ENCODE results near the gene ABHD18. TPM values are rescaled to one million over a fixed set of nuclear protein-coding genes. Genes with fewer than 3 reads are reported as not detected.

Gene ABHD18
- total RNA-seq, 2 donors from 2014 or later: 24.5 to 24.6 TPM

GRCh38 chr4:128076464-128076863 lies 111.3 kb downstream of the ABHD18 start:
- H3K27ac Mint-ChIP-seq: no peak overlapping the region
- no peaks in the 10 kb centered on the region for H3K4me1 Mint-ChIP-seq
- H3K9me3 Mint-ChIP-seq: no peaks in the 10 kb centered on the region
- no peak overlapping the region for H3K4me3 Mint-ChIP-seq
- no peak for ATAC-seq (replicated peaks)
- no peaks in the 10 kb centered on the region for H3K27me3 Mint-ChIP-seq
- peaks cover 62% of the 10 kb centered on the region for H3K36me3 Mint-ChIP-seq (ENCODE audit: low read depth)

Other genes starting within 250 kb of the ABHD18 start
- gene SLC25A31, start 235.0 kb upstream of the ABHD18 start, total RNA-seq: not detected
- gene HSPA4L, start 183.1 kb upstream of the ABHD18 start, total RNA-seq: 1 to 10 TPM; 2.4 to 3.1 TPM
- gene PLK4, start 84.5 kb upstream of the ABHD18 start, total RNA-seq: 10 to 100 TPM; 47.3 to 51.3 TPM
- 10 to 100 TPM; 19.4 to 22.9 TPM for gene MFSD8, start 233 bp upstream of the ABHD18 start, total RNA-seq
- 10 to 100 TPM; 17.5 to 18.5 TPM for gene LARP1B, start 95.9 kb downstream of the ABHD18 start, total RNA-seq

Data from activated T-helper 17 cell treated with anti-CD3 and anti-CD28 coated beads, Interleukin-2, amount 50 U/mL, for 72 hours (primary cell).